Measurements from ENCODE around the gene LMTK3. TPM values are rescaled to one million over a fixed set of nuclear protein-coding genes. Genes with fewer than 3 reads are reported as not detected.

The LMTK3 gene
- polyA plus RNA-seq, 1 of the 3 experiments (the other 2 are of a cell fraction), result 3.2 TPM

DNA sequence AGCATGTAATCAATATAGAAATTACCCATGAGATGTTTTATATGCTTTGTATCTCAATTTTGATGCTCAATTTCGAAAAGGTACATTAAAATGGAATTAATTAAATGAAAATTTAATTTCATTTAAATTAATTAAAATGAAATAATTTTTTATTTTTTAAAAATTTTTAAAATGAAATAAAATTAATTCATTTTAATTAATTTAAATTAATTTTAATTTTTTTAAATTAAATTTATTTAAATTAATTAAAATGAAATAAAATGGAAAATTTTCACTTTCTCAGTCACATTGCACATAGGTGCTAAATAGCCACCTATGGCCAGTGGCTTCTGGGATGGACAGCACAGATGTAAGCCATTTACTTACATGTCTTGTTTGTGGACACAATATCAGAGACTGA, 36.1 kb upstream of the LMTK3 start:
- TF ChIP-seq RAD21 (IDR thresholded peaks at IDR 0.05; ENCODE audit: low read length), result no peak
- TF ChIP-seq, protein P1, sequence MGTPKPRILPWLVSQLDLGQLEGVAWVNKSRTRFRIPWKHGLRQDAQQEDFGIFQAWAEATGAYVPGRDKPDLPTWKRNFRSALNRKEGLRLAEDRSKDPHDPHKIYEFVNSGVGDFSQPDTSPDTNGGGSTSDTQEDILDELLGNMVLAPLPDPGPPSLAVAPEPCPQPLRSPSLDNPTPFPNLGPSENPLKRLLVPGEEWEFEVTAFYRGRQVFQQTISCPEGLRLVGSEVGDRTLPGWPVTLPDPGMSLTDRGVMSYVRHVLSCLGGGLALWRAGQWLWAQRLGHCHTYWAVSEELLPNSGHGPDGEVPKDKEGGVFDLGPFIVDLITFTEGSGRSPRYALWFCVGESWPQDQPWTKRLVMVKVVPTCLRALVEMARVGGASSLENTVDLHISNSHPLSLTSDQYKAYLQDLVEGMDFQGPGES (IDR thresholded peaks at IDR 0.05; ENCODE audit: low read depth, low read length), result no peak
- TF ChIP-seq, protein P2, sequence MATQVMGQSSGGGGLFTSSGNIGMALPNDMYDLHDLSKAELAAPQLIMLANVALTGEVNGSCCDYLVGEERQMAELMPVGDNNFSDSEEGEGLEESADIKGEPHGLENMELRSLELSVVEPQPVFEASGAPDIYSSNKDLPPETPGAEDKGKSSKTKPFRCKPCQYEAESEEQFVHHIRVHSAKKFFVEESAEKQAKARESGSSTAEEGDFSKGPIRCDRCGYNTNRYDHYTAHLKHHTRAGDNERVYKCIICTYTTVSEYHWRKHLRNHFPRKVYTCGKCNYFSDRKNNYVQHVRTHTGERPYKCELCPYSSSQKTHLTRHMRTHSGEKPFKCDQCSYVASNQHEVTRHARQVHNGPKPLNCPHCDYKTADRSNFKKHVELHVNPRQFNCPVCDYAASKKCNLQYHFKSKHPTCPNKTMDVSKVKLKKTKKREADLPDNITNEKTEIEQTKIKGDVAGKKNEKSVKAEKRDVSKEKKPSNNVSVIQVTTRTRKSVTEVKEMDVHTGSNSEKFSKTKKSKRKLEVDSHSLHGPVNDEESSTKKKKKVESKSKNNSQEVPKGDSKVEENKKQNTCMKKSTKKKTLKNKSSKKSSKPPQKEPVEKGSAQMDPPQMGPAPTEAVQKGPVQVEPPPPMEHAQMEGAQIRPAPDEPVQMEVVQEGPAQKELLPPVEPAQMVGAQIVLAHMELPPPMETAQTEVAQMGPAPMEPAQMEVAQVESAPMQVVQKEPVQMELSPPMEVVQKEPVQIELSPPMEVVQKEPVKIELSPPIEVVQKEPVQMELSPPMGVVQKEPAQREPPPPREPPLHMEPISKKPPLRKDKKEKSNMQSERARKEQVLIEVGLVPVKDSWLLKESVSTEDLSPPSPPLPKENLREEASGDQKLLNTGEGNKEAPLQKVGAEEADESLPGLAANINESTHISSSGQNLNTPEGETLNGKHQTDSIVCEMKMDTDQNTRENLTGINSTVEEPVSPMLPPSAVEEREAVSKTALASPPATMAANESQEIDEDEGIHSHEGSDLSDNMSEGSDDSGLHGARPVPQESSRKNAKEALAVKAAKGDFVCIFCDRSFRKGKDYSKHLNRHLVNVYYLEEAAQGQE (IDR thresholded peaks at IDR 0.05; ENCODE audit: low read depth, low read length), result no peak
- TF ChIP-seq, protein P3, sequence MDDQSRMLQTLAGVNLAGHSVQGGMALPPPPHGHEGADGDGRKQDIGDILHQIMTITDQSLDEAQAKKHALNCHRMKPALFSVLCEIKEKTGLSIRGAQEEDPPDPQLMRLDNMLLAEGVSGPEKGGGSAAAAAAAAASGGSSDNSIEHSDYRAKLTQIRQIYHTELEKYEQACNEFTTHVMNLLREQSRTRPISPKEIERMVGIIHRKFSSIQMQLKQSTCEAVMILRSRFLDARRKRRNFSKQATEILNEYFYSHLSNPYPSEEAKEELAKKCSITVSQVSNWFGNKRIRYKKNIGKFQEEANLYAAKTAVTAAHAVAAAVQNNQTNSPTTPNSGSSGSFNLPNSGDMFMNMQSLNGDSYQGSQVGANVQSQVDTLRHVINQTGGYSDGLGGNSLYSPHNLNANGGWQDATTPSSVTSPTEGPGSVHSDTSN (IDR thresholded peaks at IDR 0.05), result no peak
- TF ChIP-seq POLR2AphosphoS5 (IDR thresholded peaks at IDR 0.05; ENCODE audit: low read depth, low read length), result no peak
- TF ChIP-seq MXI1 (IDR thresholded peaks at IDR 0.05; ENCODE audit: low read depth, low read length), result no peak
- TF ChIP-seq JUND (IDR thresholded peaks at IDR 0.05), result no peak
- H3K4me2 ChIP-seq, result no peak overlapping the region
- no peak overlapping the region for H3K9ac ChIP-seq
- no peaks in the 10 kb centered on the region for H3K9me2 ChIP-seq
- H3K79me2 ChIP-seq (ENCODE audit: insufficient read depth), result no peaks in the 10 kb centered on the region
- H3K27me3 ChIP-seq (ENCODE audit: insufficient read depth), result no peaks in the 10 kb centered on the region
- no peaks in the 10 kb centered on the region for H3K9me3 ChIP-seq
- H3K27ac ChIP-seq (ENCODE audit: low read depth in 2 of 2, low read length in 1 of 2), result no peak overlapping the region
- no peaks in the 10 kb centered on the region for H3F3A ChIP-seq (replicated peaks; ENCODE audit: insufficient read depth)
- H3K4me1 ChIP-seq (ENCODE audit: control insufficient read depth in 1 of 2, insufficient read depth in 2 of 2, low read depth in 1 of 2, low read length in 1 of 2), result no peaks in the 10 kb centered on the region
- POLR2A ChIA-PET, result no interaction called here
- no peaks in the 10 kb centered on the region for H3K36me3 ChIP-seq (replicated peaks in 1 of 2; ENCODE audit: control insufficient read depth in 1 of 2, insufficient read depth in 2 of 2, low read length in 1 of 2)
- no peak for DNase-seq
- CTCF ChIA-PET, result no interaction called here
- no peak overlapping the region for H3K4me3 ChIP-seq (ENCODE audit: low read depth in 2 of 2, low read length in 1 of 2)
- WGBS (ENCODE audit: low lambda C conversion rate), result 25% methylated on average over 1 of the region's 1 CpG
- H2AFZ ChIP-seq (ENCODE audit: low read depth), result no peak overlapping the region
- no peaks in the 10 kb centered on the region for H4K20me1 ChIP-seq (ENCODE audit: insufficient read depth)

DNA sequence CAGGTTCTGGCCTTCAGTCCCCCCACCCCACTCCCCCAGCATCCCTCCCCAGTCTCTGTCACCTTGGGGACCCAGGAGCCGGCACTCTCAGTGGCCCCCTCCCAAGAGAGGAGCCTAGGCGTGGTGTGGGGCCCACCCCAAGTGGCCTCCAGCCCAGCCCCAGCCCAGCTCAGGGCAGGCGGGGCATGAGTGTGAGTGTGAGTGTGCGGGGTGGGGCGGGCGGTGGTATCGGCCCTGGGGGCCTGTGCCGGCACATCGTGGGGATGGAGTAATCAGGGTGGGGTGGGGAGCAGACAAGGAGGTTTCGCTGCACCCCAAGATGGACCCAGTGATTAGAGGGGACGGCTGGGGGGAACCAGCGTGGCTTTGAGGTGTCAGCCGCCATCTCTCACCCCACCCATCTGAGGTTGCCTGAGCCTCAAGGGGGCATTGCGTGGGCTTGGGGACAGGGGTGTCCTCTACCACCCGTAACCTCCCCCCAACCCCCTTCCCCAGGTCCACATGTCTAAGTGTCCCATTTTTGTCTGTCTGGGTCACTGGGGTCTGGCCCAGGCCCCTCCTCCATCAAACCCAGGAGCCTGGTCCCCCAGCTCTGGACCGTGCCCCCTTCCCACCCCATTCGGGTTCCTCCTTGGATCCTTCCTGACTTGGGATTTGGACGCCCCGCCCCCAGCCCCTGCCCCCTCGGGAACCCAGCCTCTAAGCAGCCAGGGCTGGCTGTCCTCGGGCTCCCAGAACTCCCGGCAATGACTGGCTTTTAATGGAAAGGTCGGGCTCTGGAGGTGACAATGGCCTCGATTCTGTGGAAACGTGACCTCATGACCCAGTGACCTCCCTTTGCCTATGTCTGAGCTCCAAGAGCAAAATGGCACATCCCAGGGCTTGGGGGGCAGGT, 33.5 kb upstream of the LMTK3 start:
- Histone ChIP-seq H3K27ac (ENCODE audit: low read depth in 2 of 2, low read length in 1 of 2) (no peak overlapping the region), H3K9me2 (no peaks in the 10 kb centered on the region), H3K79me2 (ENCODE audit: insufficient read depth) (no peaks in the 10 kb centered on the region), H2AFZ (ENCODE audit: low read depth) (no peak overlapping the region), H3K4me3 (ENCODE audit: low read depth in 2 of 2, low read length in 1 of 2) (no peak overlapping the region), H3K36me3 (replicated peaks in 1 of 2; ENCODE audit: control insufficient read depth in 1 of 2, insufficient read depth in 2 of 2, low read length in 1 of 2) (no peaks in the 10 kb centered on the region), H3F3A (replicated peaks; ENCODE audit: insufficient read depth) (no peaks in the 10 kb centered on the region), H3K4me2 (no peak overlapping the region), H3K9ac (no peak overlapping the region), H3K9me3 (no peaks in the 10 kb centered on the region), H4K20me1 (ENCODE audit: insufficient read depth) (no peaks in the 10 kb centered on the region), H3K4me1 (ENCODE audit: control insufficient read depth in 1 of 2, insufficient read depth in 2 of 2, low read depth in 1 of 2, low read length in 1 of 2) (peaks cover 0 to under 1% of the 10 kb centered on the region in 2 experiments; a peak in 1 of 4 replicates), H3K27me3 (ENCODE audit: insufficient read depth) (no peaks in the 10 kb centered on the region)
- DNase-seq, result no peak
- ChIA-PET CTCF (interaction anchor here (0.9 kb wide), 1 partner anchor 15 kb away, joined by 3 read pairs; no protein-coding TSS in a partner anchor), POLR2A (no interaction called here)
- WGBS (ENCODE audit: low lambda C conversion rate), result 78% methylated on average over 20 of the region's 25 CpGs
- no peak for TF ChIP-seq TCF12 (IDR thresholded peaks at IDR 0.05)
- TF ChIP-seq POLR2AphosphoS5 (IDR thresholded peaks at IDR 0.05; ENCODE audit: low read depth, low read length), result no peak
- TF ChIP-seq MEF2A (IDR thresholded peaks at IDR 0.05; ENCODE audit: borderline replicate concordance, low read depth), result no peak
- no peak for TF ChIP-seq FOSL2 (IDR thresholded peaks at IDR 0.05; ENCODE audit: borderline replicate concordance, low read depth)
- TF ChIP-seq, protein P2 (IDR thresholded peaks at IDR 0.05; ENCODE audit: low read depth, low read length), result no peak
- TF ChIP-seq YY1 (IDR thresholded peaks at IDR 0.05; ENCODE audit: low read depth), result no peak
- TF ChIP-seq, protein P4, sequence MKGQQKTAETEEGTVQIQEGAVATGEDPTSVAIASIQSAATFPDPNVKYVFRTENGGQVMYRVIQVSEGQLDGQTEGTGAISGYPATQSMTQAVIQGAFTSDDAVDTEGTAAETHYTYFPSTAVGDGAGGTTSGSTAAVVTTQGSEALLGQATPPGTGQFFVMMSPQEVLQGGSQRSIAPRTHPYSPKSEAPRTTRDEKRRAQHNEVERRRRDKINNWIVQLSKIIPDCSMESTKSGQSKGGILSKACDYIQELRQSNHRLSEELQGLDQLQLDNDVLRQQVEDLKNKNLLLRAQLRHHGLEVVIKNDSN (IDR thresholded peaks at IDR 0.05; ENCODE audit: borderline replicate concordance, low read depth), result no peak
- TF ChIP-seq FOXJ3 (CRISPR knock-in tag; IDR thresholded peaks at IDR 0.05), result no peak
- no peak for TF ChIP-seq FOXM1 (IDR thresholded peaks at IDR 0.05; ENCODE audit: low read depth)
- TF ChIP-seq, protein P5, sequence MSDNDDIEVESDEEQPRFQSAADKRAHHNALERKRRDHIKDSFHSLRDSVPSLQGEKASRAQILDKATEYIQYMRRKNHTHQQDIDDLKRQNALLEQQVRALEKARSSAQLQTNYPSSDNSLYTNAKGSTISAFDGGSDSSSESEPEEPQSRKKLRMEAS (IDR thresholded peaks at IDR 0.05; ENCODE audit: low read depth), result no peak

Measured in SK-N-SH (cell line).